Right lung (tissue), 5 donors: Measurements from ENCODE around the gene ZC3H6. TPM values are rescaled to one million over a fixed set of nuclear protein-coding genes. Genes with fewer than 3 reads are reported as not detected.
"Not testable (repeated sequence)": the region's sequence is repeated elsewhere in the genome, so short reads cannot be mapped to it uniquely, and the experiment has no call there.

ENCODE experiments used
- DNase-seq, 2 donors: peaks; one replicate each; pipeline ENCODE4 v3.0.0-alpha.2; 2013
- polyA plus RNA-seq, 5 donors: library from polyadenylated mRNA; unstranded; fragments of 120-200 nt; gene quantifications; one replicate each; pipeline versions ENCODE4 v1.2.1 to v1.2.3, GENCODE V29; 2013; ENCODE audit warnings: inconsistent platforms in 1 of 5, low replicate concordance in 1 of 5; ENCODE audit not compliant: insufficient read length in 5 of 5, insufficient read depth in 1 of 5

ZC3H6 gene
- polyA plus RNA-seq, 5 donors = 4.9 to 11.4 (median 9.4) TPM

DNA sequence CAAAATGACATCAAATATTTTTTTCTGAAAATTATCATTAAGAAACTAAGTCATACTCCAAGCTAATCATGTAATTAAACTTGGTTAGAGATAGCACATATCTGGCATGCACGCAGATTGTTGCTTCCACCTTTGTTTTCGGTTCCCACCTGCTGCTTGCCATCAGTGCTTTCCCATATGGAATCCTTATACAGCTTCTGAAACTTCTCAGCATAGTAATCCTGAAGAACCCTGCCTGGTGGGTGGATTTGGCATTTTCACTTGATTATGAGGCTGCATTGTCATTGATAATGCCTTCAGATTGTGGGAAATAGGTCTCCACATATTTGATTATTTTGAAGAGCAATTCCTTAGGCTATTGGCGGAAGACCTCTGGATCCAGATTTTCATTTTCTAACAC, 47.5 kb downstream of the ZC3H6 start:
- no peak for DNase-seq

DNA sequence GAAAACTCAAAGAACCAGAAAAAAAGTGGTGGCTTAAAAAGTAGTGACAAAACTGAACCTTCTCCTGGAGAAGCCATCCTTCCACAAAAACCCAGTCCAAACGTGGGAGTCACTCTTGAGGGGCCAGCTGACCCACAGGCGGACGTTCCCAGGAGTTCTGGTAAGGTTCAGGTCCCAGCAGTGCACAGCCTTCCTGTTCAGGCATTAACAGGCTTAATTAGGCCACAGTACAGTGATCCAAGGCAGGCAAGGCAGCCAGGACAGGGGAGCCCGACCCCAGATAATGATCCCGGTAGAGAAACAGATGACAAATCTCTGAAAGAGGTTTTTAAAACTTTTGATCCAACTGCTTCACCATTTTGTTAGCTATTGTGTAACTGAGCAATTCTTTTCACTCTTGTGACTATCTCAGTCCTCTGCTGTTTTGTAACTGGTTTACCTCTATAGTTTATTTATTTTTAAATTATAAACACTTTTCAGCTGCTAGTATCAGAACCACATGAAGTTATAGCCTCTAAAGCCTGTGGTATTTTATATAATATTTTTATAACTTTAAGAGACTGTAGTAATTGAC, 56.8 kb downstream of the ZC3H6 start:
- DNase-seq = no peak

DNA sequence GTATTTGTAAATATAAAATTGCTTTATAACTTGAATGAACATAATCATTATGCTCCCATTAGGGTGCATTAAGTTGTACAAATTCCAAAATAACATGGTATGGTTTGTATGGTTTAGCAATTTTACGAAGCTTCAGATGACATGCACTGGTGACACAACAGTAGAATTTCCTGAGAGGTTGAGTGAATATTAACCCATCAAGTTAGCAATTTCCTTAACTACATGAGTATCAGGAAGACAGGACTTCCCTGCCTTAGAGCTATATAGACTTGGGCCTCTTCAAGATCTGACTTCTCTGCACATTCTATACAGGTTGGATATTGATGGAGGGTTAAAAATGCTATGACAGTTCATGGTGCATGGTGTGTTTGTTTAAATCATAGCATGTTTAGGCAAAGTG, 60.2 kb downstream of the ZC3H6 start:
- DNase-seq = no peak

DNA sequence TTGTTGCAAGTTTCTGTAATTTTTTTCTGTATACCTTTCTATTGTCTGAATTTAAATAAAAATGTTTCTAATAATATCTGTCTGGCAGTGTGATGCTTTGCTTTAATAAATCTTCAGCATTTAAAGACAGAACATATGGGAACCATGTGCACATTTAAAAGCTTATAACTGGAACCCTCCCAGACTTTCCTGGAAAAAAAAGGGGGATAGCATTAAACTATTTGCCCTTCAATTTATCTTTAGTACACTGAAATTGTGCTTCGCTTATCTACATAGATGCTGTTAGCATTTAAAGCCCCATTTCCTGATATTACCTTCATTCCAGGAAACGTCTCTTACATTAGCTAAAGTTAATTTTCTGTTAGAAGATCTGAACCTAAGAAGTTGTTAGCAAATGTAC, 64.6 kb downstream of the ZC3H6 start:
- DNase-seq = no peak

DNA sequence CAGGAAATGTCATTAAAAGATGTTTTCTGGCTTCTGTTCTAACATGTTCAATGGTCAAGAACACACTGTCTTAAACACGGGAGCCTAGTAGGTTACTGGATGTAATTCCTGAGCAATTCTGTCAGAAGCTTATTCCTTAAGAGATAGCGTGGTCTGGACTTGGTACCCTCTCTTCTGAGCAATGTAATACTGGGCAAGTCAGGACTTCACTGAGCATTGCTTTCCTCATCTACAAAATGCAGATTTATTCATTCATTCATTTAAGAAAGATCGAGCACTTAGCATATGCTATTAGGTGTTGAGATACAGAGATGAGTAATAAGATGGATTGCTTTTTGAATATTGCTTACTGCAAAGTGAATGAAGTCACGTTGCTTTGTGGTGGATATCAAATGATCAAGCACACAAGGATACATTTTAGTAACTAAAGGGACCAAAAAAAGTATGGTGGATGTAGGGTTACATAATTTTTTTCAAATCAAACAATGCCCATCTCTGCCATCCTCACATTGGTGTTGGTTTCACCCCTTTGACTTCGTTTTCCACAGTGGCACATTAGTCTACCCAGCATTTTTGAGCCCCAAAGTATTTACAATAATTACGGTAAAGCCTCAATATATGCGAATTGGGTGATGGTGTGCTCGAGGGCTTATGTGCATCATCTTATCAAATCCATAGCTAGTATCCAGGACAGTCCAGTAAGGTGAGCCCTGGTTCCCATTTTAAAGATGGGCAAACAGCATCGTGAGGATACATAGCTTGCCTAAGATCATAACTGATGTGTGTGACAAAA, 65.3 kb downstream of the ZC3H6 start:
- no peak for DNase-seq

DNA sequence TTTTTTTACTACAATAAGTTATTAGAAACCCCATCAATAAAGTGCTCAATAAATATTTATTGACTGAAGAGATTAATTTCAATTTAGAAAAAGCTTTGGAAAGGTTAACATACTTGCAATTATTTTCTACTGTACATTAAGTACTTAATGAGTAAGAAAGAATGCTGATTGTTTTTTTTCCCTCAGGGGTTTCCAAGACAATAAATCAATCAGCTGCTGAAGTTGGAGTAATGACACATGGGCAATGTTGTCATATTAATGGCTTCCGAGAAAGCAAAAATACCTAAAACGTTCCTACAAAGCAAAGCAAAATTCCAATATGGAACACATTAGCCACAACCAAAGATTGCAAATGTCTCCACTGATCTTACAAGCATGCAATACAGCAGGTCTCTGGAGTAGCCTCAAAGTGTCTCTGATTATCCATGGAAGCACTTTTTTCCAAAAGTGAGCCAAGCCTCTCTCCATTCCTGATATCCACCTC, 66.7 kb downstream of the ZC3H6 start:
- no peak for DNase-seq

DNA sequence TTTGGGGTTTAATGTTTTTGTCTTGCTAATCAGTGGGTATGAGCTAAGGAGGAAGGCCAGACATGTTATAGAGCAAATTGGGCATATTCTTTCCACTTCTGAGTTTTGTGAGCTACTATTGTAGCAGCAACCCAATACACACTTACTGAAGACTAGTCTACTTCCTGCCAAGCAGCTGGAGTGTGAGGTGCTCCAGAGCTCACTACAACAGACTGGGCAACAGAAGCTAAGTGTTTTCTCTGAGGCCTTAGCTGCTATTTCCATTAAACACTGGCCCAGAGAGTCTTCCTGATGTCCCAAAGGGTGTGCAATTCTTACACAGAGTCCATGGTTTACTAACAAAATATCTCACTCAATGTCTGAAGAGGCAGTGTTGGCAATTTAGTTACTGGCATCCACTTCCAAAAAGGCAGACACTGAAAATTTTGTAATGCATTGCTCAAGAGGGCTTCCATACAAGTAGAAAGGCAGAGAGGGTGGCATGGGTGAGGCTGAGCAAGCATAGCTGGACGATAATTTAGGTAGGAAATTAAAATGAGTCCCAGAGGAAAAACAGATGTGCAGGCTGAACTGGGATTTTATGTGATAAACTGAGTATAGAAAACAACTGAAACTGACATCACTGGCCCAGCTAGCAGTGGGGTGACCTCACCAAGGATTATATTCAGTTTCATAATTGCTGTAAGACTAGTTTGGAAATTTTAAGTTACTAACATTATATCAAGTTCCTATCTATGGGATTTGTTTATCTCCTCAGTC, 68.6 kb downstream of the ZC3H6 start:
- DNase-seq = no peak

DNA sequence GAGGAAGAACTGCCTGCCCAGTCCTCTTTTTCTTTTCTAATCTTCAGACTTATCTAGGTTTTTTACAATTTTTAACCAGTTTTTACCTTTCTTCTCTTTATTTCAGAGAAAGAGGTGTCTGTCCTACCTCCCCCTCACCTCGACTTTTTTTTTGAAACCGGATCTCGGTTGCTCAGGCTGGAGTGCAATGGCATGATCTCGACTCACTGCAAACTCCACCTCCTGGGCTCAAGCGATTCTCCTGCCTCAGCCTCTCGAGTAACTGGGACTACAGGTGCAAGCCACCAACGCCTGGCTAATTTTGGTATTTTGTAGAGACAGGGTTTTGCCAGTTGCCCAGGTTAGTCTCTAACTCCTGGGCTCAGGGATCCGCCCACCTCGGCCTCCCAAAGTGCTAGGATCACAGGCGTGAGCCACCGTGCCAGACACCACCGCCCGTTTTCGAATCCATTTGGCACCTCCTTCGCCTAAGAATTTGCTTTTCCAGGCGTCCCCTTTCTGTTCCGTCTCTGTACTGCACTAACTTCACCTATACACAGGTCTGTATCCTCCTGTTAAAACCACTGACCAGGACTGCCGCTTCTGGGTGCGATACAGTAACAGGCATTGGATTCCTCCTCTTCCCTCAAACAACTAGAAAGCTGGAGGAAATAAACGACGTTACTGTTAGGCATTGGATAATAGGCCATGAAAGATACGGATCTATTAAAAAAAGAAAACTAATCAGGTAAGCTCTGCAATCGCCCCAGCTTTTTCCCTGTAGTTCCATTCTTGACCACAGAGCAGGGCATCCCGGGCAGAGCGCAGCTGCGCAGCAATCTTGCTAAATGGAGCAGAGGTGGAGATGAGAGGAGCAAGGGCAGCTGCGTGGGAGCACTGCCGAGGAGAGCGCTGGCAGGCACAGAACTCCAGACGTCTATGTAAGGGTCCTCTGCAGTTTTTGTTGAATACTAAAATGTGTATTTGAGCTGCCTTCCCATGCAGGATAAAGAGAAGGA, 69.9 kb downstream of the ZC3H6 start:
- no peak for DNase-seq

DNA sequence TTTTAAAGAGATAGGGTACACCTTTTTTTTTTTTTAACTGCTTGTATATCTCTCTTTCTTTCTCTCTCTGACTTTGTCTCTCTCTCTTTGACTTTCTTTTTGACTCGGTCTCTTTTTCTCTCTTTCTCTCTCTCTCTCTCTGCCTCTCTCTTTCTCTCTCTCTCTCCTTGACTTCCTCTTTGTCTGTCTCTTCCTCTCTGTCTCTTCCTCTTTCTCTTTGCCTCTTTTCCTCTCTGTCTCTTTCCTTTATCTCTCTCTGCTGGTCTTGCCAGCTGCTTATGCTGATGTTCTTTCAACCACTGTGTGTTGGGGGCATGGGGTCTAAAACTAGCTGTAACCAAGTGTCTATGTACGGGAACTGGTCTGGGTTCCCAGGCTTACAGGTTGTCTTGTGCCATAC, 76.9 kb downstream of the ZC3H6 start:
- not testable (repeated sequence) for DNase-seq

DNA sequence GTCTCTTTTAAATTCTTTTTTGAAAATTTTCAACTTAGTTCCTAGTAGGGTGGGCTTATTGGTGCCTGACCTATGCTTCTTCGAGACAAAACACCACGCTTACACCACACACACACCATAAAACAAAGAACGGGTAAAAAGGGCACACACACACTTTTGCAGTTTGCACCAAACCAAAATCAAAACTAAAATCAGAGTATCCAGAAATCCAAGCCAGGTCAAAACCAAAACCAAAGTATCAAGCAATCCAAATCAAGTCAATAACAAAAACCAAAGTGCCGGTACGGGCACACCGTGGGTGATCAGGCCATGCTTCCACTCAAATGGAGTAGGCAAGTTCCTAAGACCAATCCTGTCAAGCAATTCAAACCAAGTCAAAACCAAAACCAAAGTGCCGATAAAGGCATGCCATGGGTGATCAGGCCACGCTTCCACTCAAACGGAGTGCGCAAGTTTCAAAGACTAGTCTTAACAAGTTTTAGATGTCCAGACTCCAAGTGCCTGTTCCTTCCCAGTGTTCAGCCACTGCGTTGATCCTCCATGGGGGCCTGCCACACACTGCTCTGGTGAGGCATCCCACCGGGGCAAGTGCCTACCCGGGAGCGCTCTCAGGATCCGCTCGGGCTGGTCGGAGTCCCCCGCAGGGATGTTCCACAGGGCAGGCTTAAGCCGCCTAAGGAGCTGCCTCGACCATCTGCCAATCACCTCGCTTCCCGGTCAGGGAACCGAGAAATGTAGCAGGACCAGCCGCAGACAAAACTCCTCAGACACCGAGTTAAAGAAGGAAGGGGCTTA, 77.6 kb downstream of the ZC3H6 start:
- DNase-seq = not testable (repeated sequence)

DNA sequence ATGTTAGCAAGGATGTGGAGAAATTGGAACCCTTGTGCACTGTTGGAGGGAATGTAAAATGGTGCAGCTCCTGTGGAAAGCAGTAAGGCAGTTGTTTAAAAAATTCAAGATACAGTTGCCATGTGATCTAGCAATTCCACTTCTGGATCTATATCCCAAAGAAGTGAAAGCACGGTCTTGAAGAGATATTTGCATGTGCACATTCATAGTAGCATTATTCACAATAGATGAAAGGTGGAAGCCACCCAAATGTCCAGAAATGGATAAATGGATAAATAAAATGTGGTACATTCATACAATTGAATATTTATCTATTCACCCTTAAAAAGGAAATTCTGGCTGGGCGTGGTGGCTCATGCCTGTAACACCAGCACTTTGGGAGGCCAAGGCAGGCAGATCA, 78.9 kb downstream of the ZC3H6 start:
- not testable (repeated sequence) for DNase-seq

DNA sequence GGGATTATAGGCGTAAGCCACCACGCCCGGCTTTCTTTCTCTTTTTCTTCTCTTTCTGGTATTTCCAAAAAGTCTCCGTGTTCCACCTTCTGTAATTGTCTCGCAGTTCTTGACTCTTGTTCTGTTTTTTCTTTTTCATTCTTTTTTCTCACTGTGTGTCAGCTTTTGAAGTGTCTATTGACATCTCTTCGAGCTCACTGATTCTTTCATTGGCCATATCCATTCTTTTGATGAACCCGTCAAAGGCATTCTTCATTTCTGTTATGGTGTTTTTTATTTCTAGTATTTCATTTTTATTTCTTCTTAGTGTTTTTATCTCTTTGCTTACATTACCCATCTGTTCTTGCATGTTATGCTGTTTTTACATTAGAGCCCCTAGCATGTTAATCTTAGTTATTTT, 84.7 kb downstream of the ZC3H6 start:
- not testable (repeated sequence) for DNase-seq

Other genes with a start within 250 kb of the ZC3H6 start
- gene TMEM87B, start 220.3 kb upstream of the ZC3H6 start, polyA plus RNA-seq = 10 to 100 TPM; 16.7 to 29.6 (median 25.8) TPM
- gene FBLN7, start 137.2 kb upstream of the ZC3H6 start, polyA plus RNA-seq = 10 to 100 TPM; 10.5 to 15.2 (median 11.8) TPM
- 10 to 100 TPM; 18.6 to 28.6 (median 25.8) TPM for gene ZC3H8, start 20.6 kb upstream of the ZC3H6 start, polyA plus RNA-seq
- 1 to 10 TPM; 1.7 to 5.6 (median 4.0) TPM for gene RGPD8, start 158.0 kb downstream of the ZC3H6 start, polyA plus RNA-seq
- 10 to 100 TPM; 44.3 to 54.3 (median 51.1) TPM for gene TTL, start 206.6 kb downstream of the ZC3H6 start, polyA plus RNA-seq